HEK293 (cell line): ENCODE results near the gene NTN5.

ENCODE experiments used
- GLI2 ChIP-seq: fragments of 450-650 bp; formaldehyde crosslinking; IDR thresholded peaks from 2 replicates; pipeline ENCODE4; 2017; ENCODE audit warnings: missing biosample characterization, missing genetic modification characterization, low read depth, borderline replicate concordance
- GLIS2 ChIP-seq: fragments of 450-650 bp; formaldehyde crosslinking; IDR thresholded peaks from 2 replicates; pipeline ENCODE4 v1.5.1; 2016; ENCODE audit warnings: missing biosample characterization, missing genetic modification characterization
- HIC1 ChIP-seq: fragments of 450-650 bp; formaldehyde crosslinking; IDR thresholded peaks from 2 replicates; pipeline ENCODE4 v1.5.1; 2016; ENCODE audit warnings: missing biosample characterization, missing genetic modification characterization
- INSM2 ChIP-seq: fragments of 450-650 bp; formaldehyde crosslinking; IDR thresholded peaks from 2 replicates; pipeline ENCODE4 v1.5.1; 2016; ENCODE audit warnings: missing biosample characterization, missing genetic modification characterization
- KLF1 ChIP-seq: fragments of 450-650 bp; formaldehyde crosslinking; IDR thresholded peaks from 2 replicates; pipeline ENCODE4 v1.5.1; 2016; ENCODE audit warnings: missing biosample characterization, missing genetic modification characterization
- MEIS1 ChIP-seq: sonication (generic); formaldehyde crosslinking; IDR thresholded peaks from 2 replicates; pipeline ENCODE4 v1.8.1; 2022; ENCODE audit warnings: missing genetic modification reagents, mild to moderate bottlenecking, borderline replicate concordance
- MYNN ChIP-seq: fragments of 450-650 bp; formaldehyde crosslinking; IDR thresholded peaks from 2 replicates; pipeline ENCODE4 v1.5.1; 2016; ENCODE audit warnings: missing biosample characterization, missing genetic modification characterization, borderline replicate concordance
- OVOL3 ChIP-seq: fragments of 450-650 bp; formaldehyde crosslinking; IDR thresholded peaks from 2 replicates; pipeline ENCODE4 v1.5.1; 2016; ENCODE audit warnings: missing biosample characterization, missing genetic modification characterization
- PBX3 ChIP-seq: sonication (generic); formaldehyde crosslinking; IDR thresholded peaks from 2 replicates; pipeline ENCODE4 v1.8.1; 2022; ENCODE audit warnings: mild to moderate bottlenecking, moderate library complexity, missing genetic modification reagents
- REST ChIP-seq: fragments of 450-650 bp; formaldehyde crosslinking; IDR thresholded peaks from 2 replicates; pipeline ENCODE4 v1.5.1; 2016; ENCODE audit warnings: missing biosample characterization, missing genetic modification characterization
- SP2 ChIP-seq: fragments of 450-650 bp; formaldehyde crosslinking; IDR thresholded peaks from 2 replicates; pipeline ENCODE4 v1.5.1; 2016; ENCODE audit warnings: missing biosample characterization, missing genetic modification characterization
- TCF7L2 ChIP-seq: IDR thresholded peaks from 2 replicates; pipeline ENCODE4 v1.6.1; 2011; ENCODE audit warnings: low read depth, mild to moderate bottlenecking, inconsistent platforms, low read length, moderate library complexity, borderline replicate concordance
- WT1 ChIP-seq: fragments of 450-650 bp; formaldehyde crosslinking; IDR thresholded peaks from 2 replicates; pipeline ENCODE4 v1.5.1; 2016; ENCODE audit warnings: missing biosample characterization, missing genetic modification characterization
- ZBTB21 ChIP-seq: fragments of 450-650 bp; formaldehyde crosslinking; IDR thresholded peaks from 2 replicates; pipeline ENCODE4 v1.5.1; 2017; ENCODE audit warnings: missing biosample characterization, missing genetic modification characterization
- ZNF112 ChIP-seq: fragments of 450-650 bp; formaldehyde crosslinking; IDR thresholded peaks from 2 replicates; pipeline ENCODE4 v1.5.0; 2017; ENCODE audit warnings: missing biosample characterization, missing genetic modification characterization
- ZNF114 ChIP-seq: fragments of 450-650 bp; formaldehyde crosslinking; IDR thresholded peaks from 2 replicates; pipeline ENCODE4 v1.5.0; 2017; ENCODE audit warnings: missing biosample characterization, missing genetic modification characterization
- ZNF138 ChIP-seq: fragments of 450-650 bp; formaldehyde crosslinking; IDR thresholded peaks from 2 replicates; pipeline ENCODE4 v1.5.1; 2016; ENCODE audit warnings: missing biosample characterization, missing genetic modification characterization, borderline replicate concordance
- ZNF16 ChIP-seq: fragments of 450-650 bp; formaldehyde crosslinking; IDR thresholded peaks from 2 replicates; pipeline ENCODE4 v1.5.1; 2016; ENCODE audit warnings: low read depth, missing biosample characterization, missing genetic modification characterization
- ZNF169 ChIP-seq: fragments of 450-650 bp; formaldehyde crosslinking; IDR thresholded peaks from 2 replicates; pipeline ENCODE4 v1.5.1; 2016; ENCODE audit warnings: missing biosample characterization, missing genetic modification characterization
- ZNF175 ChIP-seq: fragments of 450-650 bp; formaldehyde crosslinking; IDR thresholded peaks from 2 replicates; pipeline ENCODE4 v1.5.1; 2016; ENCODE audit warnings: missing biosample characterization, missing genetic modification characterization
- ZNF248 ChIP-seq: fragments of 450-650 bp; formaldehyde crosslinking; IDR thresholded peaks from 2 replicates; pipeline ENCODE4 v1.5.1; 2017; ENCODE audit warnings: missing biosample characterization, missing genetic modification characterization
- ZNF280D ChIP-seq: fragments of 450-650 bp; formaldehyde crosslinking; IDR thresholded peaks from 2 replicates; pipeline ENCODE4 v1.5.1; 2016; ENCODE audit warnings: missing biosample characterization, missing genetic modification characterization
- ZNF292 ChIP-seq: fragments of 450-650 bp; formaldehyde crosslinking; IDR thresholded peaks from 2 replicates; pipeline ENCODE4 v1.5.1; 2016; ENCODE audit warnings: low read depth, missing biosample characterization, missing genetic modification characterization, borderline replicate concordance
- ZNF391 ChIP-seq: fragments of 450-650 bp; formaldehyde crosslinking; IDR thresholded peaks from 2 replicates; pipeline ENCODE4 v1.5.1; 2016; ENCODE audit warnings: low read depth, missing biosample characterization, missing genetic modification characterization, borderline replicate concordance
- ZNF596 ChIP-seq: fragments of 450-650 bp; IDR thresholded peaks from 2 replicates; pipeline ENCODE4 v1.5.0; 2018; ENCODE audit warnings: missing biosample characterization, mild to moderate bottlenecking, missing genetic modification characterization, moderate library complexity
- ZNF623 ChIP-seq: fragments of 450-650 bp; formaldehyde crosslinking; IDR thresholded peaks from 2 replicates; pipeline ENCODE4 v1.5.1; 2016; ENCODE audit warnings: missing biosample characterization, missing genetic modification characterization
- ZNF629 ChIP-seq: fragments of 450-650 bp; formaldehyde crosslinking; IDR thresholded peaks from 2 replicates; pipeline ENCODE4 v1.5.1; 2017; ENCODE audit warnings: missing biosample characterization, missing genetic modification characterization
- ZNF658 ChIP-seq: fragments of 450-650 bp; formaldehyde crosslinking; IDR thresholded peaks from 2 replicates; pipeline ENCODE4; 2016; ENCODE audit warnings: missing biosample characterization, missing genetic modification characterization
- ZNF664 ChIP-seq: fragments of 450-650 bp; formaldehyde crosslinking; IDR thresholded peaks from 2 replicates; pipeline ENCODE4 v1.5.1; 2016; ENCODE audit warnings: missing biosample characterization, missing genetic modification characterization
- ZNF791 ChIP-seq: fragments of 450-650 bp; formaldehyde crosslinking; IDR thresholded peaks from 2 replicates; pipeline ENCODE4 v1.5.1; 2016; ENCODE audit warnings: missing biosample characterization, missing genetic modification characterization
- ZSCAN23 ChIP-seq: fragments of 450-650 bp; formaldehyde crosslinking; IDR thresholded peaks from 2 replicates; pipeline ENCODE4 v1.5.1; 2016; ENCODE audit warnings: missing biosample characterization, missing genetic modification characterization

Gene NTN5

GRCh38 chr19:48638831-48639381, 33.9 kb downstream of the NTN5 start (continued):
- TF ChIP-seq ZNF114 (tag by site-specific recombination) (no peak), KLF1 (peak; percentile 79), ZNF623 (tag by site-specific recombination) (no peak), ZNF112 (tag by site-specific recombination) (no peak), ZNF658 (tag by site-specific recombination) (no peak), ZNF16 (tag by site-specific recombination) (no peak), ZNF292 (no peak), ZNF138 (tag by site-specific recombination) (no peak), ZNF664 (tag by site-specific recombination) (no peak), REST (tag by site-specific recombination) (no peak), ZNF791 (tag by site-specific recombination) (no peak), ZNF596 (tag by site-specific recombination) (no peak), GLIS2 (tag by site-specific recombination) (no peak), ZNF280D (tag by site-specific recombination) (no peak), ZNF169 (tag by site-specific recombination) (no peak), WT1 (no peak), INSM2 (tag by site-specific recombination) (no peak), ZSCAN23 (tag by site-specific recombination) (no peak), ZNF248 (no peak), MYNN (tag by site-specific recombination) (no peak), OVOL3 (tag by site-specific recombination) (no peak), ZNF391 (no peak), HIC1 (tag by site-specific recombination) (no peak), TCF7L2 (no peak), ZNF629 (tag by site-specific recombination) (peak; percentile 68), ZBTB21 (tag by site-specific recombination) (peak; percentile 22; the same call in 1 of the 2 replicates), ZNF175 (tag by site-specific recombination) (no peak), PBX3 (CRISPR knock-in tag) (no peak), SP2 (peak; percentile 55), MEIS1 (CRISPR knock-in tag) (no peak), GLI2 (tag by site-specific recombination) (no peak)
